HG03432 (cell line): Measurements from ENCODE around the gene CFAP251.

Experiments
- ATAC-seq: cut with Tn5 transposase; IDR thresholded peaks from one replicate; pipeline ENCODE4 v1.9.1; 2021; ENCODE audit warnings: mild to moderate bottlenecking, moderate library complexity; ENCODE audit not compliant: unreplicated experiment

The CFAP251 gene

DNA sequence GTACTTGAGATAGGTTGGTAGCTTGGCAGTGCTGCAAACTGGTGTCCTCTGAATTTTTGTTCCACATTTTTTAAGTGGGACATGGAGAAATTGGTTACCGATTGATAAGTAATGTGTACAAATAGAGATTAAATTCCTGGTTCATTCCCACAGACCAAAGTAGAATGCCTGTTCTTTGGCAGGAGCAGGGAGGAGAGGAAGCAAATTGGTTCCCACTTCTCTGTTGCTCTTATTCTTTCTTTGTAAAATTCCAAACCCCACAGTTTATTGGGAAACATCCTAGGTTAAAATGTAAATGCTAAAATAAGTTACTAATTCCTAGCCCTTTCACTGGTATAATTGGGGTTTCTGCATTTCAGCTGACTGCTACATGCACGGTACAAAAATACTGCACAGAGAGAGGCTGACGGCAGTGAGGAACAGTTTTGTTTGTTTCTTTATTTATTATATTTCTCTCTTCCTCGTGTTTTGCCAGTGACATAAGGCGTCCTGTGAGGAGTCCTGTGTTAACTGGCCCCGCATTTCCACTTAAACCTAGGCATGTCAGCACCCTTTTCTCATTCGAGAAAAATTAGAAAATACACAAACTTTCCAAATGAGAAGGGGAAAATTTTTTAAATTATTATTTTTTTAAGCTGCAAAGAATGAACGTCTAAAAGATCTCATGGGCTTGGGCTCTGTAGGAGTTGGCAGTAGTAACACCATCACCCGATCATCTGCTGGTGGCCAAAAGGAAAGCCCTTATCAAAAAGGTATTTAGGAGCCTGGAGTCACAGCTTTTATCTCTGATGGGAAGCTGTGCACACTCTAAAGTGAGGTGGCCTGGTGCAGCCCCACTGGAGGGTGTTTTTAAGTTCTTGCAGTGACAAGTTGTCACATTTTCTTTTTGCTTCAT is 77.9 kb downstream of the CFAP251 start:
- ATAC-seq: no peak

DNA sequence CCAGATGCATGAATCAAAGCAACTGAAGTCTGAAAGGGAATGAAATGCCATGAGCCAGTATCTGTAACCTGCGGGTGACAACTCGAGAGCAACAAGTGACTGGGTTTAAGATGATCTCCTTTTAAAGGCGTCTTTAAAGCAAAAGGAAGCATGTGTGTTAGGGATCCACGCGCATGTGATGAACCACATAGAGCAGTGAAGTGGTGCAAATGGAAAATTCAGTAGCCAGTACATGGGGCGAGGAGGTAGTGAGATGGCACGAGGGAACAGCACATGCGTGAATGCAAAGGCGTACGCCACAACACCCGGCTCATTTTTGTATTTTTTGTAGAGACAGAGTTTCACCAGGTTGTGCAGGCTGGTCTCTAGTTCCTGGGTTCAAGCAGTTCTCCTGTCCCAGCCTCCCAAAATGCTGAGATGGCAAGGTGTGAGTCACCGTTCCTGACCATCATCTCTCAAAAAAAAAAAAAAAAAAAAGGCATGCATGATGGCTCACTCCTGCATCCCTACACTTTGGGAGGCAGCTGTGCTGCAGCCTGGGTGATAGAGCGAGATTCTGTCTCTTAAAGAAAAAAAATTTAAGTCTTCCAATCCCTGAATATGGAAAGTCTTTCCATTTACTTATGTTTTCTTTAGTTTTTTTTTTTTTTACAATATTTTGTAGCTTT is 78.7 kb downstream of the CFAP251 start:
- ATAC-seq: no peak

DNA sequence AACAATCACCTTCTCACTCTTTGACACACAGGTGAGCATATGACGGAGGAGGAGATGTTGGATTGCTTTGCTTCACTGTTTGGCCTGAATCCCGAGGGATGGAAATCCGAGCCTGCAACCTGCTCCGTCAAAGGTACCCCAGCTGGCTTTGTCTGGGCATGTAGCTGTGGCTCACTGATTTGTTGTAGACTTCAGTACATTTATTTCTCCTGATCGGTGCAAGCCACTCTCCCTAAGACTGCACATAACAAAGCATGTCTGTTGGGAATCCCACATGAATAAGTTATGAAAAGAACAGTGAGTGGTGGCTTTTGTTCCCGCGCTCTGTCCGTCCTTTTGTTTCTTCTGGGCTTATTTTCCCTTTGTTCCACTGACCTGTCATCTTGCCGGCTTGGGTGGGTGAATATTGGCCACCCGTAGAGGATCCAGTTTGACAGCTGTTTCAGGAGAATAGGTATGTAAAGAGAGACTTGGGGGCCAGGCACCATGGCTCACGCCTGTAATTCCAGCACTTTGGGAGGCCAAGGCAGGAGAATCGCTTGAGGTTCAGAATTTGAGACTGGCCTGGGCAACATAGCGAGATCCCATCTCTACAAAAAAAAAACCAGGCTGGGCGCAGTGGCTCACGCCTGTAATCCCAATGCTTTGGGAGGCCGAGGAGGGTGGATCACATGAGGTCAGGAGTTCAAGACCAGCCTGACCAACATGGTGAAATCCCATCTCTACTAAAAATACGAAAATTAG is 83.2 kb downstream of the CFAP251 start:
- no peak for ATAC-seq

DNA sequence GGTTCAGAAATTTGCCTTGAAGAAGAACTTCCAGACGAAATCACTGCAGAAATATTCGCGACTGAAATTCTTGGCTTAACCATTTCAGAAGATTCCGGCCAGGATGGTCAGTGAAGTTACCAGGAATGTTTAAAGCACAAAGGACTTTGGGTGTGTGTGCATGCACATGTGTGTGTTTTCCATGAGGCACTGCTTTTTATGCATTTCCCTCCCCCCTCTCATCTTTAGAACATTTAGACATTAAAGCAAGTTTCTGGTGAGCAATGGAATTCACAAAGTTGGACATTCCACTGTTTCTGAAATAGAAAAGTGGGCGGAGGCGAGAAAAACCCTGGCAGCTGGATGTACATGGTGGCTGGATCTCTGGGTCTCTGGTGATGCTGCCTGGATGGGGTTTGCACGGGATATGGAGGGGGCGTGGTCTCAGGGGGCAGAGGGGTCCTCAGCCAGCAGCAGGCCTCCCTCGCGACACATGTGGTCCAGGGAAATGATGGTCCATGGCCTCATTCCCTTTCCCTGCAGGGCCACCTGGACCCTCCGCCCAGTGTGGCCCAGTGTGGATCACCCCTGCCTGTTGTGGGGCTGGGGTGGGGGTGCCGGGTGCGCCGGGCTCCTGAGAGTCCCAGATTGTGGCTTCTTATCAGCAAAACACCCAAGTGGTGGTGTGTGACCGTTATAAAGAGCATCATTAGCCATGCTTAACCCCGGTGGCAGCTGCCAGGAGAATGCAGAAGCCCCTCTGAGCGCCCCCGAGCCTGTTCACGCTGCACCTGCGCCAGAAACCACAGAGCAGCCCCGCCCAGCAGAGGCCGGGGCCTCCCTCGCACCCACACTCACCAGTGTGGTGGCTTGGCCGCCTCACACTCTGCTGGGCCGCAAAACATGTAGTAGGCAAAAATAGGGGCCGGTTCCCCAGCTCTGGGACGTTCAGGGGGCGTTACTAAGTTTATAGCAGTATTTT is 85.5 kb downstream of the CFAP251 start:
- ATAC-seq: peak; percentile 67

DNA sequence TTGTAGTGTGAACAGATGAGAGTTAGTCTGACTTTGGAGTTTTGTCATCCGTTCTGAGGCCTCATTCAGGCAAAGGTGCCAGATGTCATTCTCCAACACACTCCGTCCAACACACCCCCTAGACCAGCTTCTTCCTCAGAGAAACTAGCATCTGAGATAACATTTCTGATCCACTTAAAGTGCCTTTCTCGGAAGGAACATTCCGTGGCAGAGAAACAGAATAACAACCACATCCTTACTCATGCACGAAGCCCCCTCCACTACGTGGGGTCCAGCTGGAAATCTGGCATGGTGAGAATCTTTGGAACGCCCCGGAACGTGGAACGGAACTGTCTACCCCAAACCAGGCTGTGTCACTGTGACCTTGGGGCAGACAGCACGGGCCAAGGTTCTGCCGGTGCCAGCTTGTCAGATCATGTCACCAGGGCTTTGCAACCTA is 86.3 kb downstream of the CFAP251 start:
- no peak for ATAC-seq

DNA sequence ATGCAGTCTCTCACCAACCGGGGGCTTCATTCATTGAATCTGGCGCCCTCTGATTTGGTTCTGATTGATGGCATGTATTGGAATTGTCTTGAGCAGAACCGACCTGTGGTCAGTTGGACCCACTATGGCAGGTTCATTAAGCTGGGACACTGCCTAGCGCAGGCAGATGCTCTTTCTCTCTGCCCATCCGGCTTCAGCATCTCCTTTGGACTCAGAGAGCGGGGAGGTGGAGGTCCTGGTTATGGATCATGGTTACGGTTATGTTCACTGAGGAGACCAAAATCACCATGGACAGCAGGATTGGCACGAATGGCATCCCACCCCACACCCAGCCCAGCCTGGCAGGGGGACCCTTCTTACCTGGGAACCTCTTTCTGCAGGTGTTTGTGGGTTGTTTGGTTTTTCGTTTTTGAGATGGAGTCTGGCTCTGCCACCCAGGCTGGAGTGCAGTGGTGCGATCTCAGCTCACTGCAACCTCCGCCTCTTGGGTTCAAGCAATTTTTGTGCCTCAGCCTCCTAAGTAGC is 86.9 kb downstream of the CFAP251 start:
- ATAC-seq: no peak

DNA sequence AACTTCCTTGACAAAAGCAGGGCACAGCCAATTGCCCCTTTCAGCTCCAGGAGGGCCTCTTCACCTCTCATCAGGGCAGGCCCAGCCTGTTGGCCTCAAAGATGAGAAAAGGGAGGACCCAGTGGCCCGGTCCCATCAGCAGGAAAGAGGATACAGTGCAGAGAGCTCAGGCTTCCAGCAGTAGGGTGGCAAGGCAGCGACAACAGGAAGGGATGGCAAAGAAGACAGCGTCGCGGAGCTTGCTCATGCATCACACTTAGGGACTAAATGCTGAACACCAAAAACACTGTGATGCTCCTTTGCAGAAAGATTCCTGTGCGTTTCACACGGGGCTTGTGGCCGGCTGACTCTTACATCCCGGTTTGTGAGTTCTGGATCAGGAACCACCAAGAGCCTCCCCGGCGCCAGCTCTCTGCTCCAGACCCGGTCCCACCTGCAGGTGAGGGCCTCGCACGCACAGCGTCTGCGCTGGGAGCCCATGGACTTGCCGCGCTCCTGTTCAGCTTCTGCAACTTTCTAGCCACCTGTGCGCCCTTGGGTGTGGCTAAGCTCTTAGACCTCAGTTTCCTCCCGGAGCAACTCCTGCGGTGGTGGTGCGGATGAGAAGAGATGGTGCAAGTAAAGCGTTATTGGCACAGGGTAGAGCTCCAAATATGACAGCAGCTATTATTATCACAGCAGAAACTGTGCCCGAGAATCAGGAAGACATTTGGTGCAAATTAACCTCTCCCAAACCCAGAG is 88.0 kb downstream of the CFAP251 start:
- ATAC-seq: no peak

DNA sequence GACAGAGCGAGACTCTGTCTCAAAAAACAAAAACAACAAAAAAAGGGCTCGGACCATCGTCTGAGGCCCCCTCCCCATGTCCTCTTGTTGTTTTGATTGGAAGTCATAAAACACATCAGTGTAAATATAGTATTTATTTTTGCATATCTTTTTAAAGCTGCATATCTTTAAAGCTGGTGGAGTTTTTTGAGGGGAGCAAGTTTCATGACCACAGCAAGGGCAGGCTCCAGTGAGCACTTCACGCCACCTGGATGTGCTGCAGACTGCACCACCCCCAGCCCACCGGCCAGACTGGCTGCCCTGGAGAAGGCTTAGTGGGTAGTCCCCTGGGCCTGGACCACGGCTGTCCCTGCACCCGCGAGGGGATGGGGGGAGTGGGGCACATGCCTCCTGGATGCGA is 91.3 kb downstream of the CFAP251 start:
- ATAC-seq: no peak

DNA sequence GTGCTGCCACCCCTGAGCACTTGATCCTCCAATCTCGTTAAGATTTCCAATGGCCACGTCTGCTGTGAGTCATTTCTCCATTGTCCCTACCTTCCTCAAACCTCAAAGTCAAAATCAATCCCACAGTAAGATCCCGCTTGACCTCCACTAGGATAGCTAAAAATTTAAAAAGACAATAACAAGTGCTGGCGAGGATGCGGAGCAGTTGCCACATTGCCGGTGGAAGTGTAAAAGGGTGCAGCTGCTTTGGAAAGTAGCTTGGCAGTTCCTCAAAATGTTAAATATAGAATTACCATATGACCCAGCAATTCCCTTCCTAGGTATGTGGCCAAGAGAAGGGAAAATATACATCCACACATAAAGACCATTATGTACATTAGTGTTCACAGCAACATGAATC is 93.8 kb downstream of the CFAP251 start:
- ATAC-seq: no peak

DNA sequence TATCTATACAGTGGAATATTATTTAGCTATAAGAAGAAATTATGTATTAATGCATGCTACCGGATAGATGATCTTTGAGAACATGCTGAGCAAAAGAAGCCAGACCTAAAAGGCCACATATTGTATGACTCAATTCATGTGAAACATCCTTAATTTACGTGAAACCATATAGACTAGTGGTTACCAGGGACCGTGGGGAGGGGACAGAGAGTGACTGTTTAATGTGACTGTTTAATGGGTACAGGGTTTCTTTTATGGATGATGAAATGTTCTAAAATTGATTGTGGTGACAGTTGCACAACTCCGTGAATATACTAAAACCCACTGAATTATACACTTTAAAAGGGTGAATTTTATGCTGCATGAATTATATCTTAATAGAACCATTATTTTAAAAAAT is 94.7 kb downstream of the CFAP251 start:
- no peak for ATAC-seq

DNA sequence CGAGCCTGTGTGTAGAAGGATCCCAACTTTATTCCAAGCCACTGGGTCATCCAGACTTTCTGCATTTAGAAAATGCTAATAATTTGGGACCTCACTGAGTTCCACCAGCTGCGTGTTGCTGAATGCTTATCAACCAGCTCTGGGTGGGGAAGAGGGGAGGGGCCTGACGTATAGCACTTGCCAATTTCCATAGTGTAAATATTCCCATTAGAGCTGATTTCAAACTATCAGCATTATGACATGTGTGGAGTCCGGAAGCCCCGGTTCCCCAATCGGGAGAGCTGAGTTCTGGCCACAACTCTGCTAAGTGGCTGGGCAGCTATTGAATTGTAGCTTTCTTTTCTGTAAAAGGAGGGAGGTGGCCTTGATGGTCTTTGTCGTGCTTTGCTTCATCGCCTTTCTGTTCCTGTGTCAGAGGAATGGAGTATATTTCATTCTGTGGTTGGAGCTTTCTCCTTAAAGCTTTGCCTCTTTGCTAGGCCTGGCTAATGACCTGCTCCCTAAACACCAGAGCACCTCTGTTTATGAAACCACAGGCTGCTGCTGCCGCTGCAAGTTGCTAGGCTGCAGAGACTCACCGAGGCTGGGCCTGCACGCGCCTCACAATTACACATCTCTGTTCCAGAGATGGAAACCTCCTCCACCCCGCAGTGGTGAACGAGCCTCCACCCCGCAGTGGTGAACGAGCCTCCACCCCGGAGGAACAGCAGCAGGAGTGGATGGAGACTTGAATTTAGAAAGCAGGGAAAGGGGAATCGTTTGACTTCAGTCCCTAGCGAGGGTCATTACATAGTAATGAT is 95.6 kb downstream of the CFAP251 start:
- no peak for ATAC-seq

DNA sequence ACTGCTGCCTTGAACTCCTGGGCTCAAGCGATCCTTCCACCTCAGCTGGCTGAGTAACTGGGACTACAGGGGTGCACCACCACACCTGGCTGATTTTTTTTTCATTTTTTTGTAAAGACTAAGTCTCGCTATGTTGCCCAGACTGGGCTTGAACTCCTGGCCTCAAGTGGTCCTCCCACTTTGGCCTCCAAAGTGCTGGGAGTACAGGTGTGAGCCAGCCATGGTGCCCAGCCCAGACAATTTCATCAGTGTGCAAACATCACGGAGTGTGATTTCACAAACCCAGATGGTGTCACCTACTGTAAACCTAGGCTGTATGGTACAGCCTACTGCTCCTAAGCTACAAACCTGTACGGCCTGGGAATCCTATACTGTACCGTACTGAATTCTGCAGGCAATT is 96.4 kb downstream of the CFAP251 start:
- no peak for ATAC-seq

DNA sequence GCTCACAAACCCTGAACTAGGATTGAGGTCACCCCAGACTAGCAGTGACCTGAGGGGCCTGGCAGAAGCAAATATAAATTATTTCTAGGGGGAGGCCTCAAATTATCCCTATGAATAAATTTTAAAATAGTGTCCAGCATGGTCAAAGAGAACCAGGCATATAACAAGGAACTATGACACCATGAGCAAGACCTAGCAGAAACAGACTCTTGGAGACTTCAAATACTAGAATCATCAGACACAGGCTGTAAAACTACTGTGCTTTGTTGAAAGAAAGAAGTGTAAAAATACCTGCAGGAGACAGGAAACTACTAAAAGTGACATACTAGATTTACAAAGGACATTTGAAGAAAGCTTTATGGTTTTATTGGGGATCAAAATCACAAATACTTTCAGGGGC is 100.1 kb downstream of the CFAP251 start:
- ATAC-seq: no peak

DNA sequence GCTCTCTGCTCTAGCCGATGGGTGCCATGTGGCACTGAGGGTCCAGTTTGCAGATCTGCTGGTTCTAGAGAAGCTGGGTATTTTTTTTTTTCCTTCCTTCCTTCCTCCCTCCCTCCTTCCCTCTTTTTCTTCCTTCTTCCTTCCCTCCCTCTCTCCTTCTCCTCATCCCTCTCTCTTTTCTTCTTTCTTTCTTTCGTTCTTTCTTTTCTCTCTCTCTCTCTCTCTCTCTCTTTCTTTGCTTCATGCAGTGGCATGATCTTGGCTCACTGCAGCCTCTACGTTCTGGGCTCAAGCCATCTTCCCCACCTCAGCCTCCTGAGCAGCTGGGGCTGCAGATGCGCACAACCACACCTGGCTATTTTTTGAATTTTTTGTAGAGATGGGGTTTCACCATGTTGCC is 100.5 kb downstream of the CFAP251 start:
- no peak for ATAC-seq

DNA sequence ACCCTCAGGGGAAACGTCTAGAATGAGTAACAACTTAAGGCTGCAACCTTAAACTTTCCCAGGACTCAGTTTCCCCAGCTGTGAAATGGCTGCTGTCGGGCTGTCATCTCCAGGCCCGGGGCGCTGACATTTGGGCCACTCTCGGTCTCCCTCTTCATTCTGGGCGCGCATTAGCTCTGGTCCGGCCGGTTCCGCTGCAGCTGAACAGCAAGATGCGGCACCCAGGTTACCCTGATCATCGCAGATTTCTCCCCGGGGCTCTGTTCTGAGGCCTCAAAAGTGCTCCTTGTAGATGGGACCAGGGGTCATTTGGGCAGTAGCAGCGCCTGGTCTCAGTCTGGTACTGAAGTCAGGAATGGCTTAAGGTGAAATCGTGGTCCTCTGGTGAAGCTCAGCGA is 102.4 kb downstream of the CFAP251 start:
- no peak for ATAC-seq

DNA sequence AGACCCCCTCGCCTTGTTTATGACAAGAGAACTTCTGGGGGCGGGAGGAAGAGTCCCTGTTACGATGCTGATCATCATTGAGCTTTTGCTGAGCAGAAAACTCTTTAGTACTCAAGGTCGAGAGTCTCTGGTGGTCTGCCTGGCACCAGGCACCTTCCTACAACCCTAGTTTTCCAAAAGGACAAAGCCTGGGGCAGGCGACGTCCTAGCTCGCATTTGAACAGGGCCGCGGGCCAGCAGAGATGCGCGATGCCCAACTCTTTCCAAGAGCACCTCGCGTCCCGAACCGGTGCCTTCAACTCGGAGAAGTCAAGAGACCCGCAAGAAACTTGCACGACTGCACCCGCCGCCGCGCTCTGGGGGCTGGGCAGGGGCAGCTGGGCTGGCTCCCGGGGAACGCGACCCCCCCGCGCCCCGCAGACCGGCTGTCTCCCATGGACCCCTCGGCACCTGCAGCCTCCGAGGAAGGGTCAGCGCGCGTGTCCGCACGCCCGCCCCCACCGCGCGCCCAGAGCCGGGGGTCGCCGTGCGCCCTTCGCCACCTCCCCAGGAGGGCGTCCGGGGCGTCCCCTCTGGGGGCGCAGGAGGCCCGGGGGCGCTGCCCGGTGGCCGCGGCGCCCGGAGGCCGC is 102.9 kb downstream of the CFAP251 start:
- ATAC-seq: no peak

DNA sequence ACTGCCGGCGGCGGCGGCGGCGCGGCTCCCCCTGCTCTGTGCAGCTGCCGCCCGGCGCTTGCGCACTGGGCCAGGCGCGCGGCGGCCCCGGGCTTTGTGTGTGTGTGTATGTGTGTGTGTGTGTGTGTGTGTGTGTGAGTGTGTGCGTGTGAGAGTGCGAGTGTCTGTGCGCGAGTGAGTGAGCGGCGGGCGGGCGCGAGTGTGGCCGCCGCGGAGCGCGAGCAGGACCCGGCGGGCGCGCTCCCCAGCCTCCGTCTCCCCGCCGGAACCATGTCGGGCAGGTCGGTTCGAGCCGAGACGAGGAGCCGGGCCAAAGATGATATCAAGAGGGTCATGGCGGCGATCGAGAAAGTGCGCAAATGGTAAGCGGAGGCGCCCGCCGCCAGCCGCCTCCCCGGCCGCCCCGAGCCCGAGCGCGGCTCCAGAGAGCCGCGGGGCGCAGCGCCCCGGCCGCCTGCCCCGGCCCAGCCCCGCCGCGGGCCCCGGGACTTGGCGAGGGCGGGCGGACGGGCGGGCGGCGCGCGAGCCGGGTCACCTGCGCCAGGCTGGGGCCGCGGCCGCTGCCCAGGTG is 103.5 kb downstream of the CFAP251 start, which contains the start of gene BCL7A:
BCL7A (plus strand) TSS at position 63 of the 571 bp plus-strand sequence; CDS start at position 271, 208 bp downstream.
- ATAC-seq: no peak
